HG03558 (cell line): ENCODE results near the gene MAML3.

Experiments
- ATAC-seq: cut with Tn5 transposase; IDR thresholded peaks from one replicate; pipeline ENCODE4 v1.9.1; 2021; ENCODE audit warnings: moderate number of reproducible peaks; ENCODE audit not compliant: unreplicated experiment; ENCODE audit errors: extremely low read depth

Gene MAML3

DNA sequence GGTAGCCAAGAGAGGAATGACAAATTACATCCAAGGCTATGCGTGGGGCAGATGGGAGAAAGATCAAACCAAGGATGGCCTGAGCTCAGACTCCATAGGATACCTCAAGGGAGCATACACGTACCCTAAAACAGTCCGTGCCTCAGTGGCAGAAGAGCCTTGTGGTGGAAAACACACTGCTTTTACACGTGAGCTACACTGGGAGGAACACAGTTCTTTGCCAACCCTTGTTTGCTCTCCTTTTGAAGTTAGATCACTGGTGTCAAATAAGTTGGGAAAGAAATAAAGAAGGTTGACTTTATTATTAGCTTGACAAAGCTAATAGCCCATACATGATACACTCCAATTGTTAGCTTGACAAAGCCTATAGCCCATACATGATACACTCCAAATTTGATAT lies 346.5 kb downstream of the MAML3 start:
- ATAC-seq = no peak

- ATAC-seq = no peak
Measured at GRCh38 chr4:139806929-139807328, 347.1 kb downstream of the MAML3 start.

- ATAC-seq = no peak
Measured at GRCh38 chr4:139802931-139803330, 351.1 kb downstream of the MAML3 start.

DNA sequence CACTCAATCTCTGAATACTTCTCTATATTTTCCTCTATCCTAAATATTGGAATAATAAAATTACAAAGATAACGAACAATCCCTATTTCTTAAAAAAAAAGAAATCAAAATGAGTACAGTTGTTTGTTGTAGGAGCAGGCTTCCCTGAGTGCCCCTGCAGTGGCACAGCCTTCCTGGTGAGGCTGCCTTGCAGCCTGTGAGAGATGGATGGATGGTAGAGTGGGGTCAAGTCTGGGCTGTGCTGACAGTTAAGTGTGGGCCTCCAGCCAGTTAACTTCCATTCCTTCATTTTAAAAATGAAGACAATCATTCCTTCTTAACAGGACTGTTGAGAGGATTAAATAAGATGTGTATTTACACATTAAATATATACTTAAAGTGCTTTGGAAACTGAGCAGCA lies 351.5 kb downstream of the MAML3 start:
- ATAC-seq = no peak

DNA sequence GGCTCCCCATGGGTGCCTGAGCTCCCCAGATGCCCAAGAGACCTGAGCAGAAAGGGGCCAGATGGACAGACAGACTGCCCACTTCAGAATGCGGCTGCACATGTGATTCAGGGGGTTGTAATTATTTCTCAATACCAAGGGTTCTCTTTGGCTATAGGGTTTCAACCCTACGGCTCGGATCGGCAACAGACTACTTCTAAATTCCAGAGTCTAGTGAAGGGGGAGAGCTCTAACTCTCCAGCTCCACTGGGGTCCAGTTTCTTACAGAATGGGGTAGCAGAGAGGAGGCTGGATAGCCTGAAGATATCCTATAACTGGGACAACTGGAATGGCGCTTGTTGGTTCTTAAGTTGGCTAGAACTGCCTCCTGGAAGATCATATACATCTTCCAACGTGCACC lies 352.1 kb downstream of the MAML3 start:
- no peak for ATAC-seq

GRCh38 chr4:139800082-139800481 lies 353.9 kb downstream of the MAML3 start:
- no peak for ATAC-seq

- no peak for ATAC-seq
Measured at GRCh38 chr4:139799615-139800014, 354.4 kb downstream of the MAML3 start.

GRCh38 chr4:139798456-139798855 lies 355.5 kb downstream of the MAML3 start:
- no peak for ATAC-seq

DNA sequence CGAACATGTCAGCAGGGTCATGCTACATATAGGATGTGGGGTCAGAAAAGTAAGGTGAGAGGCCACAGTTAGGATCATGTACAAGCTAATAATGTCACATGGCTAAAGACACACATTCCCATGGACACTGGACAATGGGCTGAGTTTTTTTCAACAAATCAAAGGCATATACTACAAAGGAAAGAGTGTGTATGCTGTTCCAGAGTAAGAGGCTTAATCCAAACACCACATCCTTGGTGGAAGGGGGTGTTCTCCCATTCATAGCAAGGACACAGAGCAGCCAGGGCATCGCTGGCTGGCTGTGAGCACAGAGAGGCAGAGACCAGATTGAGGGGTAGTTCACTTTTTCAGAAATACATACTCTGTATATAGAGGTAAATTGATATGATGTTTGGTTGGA lies 356.7 kb downstream of the MAML3 start:
- no peak for ATAC-seq

GRCh38 chr4:139795527-139796314 lies 358.3 kb downstream of the MAML3 start:
- ATAC-seq = no peak

DNA sequence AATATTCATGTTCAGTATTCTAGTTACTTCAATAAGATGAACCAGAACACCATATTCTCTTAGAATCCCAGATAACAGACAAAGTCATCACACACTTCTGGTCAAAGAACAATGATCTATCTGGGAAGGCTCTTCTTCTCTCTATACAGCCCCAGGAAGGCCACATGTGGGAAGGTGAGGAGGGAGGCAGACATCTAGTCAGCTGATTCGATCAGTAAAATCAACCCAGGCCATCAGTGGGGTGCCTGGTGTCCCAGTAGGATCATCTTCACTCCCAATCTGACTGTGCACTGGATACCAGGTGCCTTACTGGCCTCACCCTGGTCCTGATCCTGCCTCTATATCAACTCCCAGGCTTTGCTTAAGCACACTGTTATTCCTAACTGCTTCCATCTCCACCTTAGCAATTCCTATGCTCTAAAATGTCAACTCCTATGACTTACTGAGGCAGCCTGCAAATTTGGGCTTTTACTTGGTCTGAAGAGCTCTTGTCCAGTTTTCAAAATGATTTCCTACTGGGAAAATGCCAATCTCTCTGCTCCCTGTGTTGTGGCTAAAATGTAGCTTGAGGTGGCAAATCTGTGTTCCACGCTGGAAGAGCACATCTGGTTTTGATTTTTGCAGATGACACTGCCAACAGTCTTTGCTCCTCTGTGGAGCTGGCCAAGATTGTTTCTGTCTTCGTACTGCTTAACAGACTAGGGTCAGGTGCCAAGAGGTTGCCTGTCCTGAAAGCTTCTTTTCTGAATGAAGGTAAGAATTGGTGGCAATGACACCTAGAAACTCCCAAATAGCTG lies 359.6 kb downstream of the MAML3 start:
- ATAC-seq = no peak

DNA sequence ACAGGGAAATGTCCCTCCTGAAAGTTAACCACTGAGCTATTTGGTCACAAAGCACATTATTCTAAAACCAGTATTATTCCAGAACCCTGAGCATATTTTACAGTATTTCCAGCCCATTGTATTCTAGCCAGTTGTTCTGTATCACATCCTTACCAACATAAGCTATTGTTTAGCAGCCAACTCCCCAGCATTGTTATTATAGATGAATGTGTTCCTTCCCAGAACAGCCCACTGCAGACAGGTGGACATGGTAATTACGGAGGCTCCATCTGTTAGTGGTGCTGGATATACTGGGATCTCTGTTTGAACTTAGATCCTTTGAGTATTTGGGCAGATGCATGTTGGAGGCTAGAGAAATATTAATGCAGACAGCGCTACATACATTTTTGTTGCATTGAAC lies 362.3 kb downstream of the MAML3 start:
- no peak for ATAC-seq

GRCh38 chr4:139790291-139790690 lies 363.7 kb downstream of the MAML3 start:
- ATAC-seq = no peak

DNA sequence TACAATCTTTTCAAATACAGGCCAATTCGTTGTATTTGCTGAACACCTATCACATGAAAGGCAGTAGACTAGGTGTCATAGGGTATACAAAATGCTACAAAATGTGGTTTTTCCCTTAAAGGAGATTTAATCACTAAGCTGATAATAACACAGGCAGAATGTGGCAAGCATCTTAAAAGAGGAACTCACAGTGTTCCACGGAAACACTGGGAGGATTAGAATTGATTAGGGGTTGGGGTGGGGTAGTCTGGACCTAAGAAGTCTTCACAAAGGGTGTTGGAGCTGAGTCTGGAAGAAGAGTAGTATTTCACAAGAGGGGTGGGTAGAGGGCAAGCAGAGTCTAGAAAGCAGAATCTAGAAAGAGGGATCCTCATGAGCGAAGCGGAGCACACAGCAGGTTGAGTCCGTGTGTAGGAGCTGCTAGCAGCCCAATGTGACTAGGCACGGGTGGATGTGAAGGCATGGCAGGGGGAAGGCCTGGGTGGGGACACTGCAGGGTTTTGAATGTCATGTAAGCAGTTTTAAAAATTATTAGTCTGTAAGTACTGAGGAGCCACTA lies 364.8 kb downstream of the MAML3 start:
- no peak for ATAC-seq

GRCh38 chr4:139786494-139787354 lies 367.3 kb downstream of the MAML3 start:
- ATAC-seq = no peak

DNA sequence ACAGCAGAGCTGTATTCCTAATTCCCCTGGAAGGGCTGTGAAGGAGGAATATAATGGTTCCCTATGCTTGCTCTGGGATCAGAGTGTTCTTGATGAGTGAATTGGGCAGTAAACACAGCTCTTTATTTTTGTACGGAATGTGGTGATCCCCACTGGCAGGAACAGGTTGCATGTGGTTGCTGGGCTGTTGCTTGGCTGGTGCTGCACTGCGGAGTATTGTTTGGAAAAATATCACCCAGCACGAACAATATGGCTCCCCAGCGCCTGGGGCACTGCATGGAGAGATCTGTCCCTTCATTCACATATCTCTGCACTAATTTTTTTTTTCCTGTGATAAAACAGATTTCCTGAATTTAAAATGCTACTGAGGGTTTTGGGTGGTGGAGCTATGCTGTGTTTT lies 368.6 kb downstream of the MAML3 start:
- no peak for ATAC-seq

DNA sequence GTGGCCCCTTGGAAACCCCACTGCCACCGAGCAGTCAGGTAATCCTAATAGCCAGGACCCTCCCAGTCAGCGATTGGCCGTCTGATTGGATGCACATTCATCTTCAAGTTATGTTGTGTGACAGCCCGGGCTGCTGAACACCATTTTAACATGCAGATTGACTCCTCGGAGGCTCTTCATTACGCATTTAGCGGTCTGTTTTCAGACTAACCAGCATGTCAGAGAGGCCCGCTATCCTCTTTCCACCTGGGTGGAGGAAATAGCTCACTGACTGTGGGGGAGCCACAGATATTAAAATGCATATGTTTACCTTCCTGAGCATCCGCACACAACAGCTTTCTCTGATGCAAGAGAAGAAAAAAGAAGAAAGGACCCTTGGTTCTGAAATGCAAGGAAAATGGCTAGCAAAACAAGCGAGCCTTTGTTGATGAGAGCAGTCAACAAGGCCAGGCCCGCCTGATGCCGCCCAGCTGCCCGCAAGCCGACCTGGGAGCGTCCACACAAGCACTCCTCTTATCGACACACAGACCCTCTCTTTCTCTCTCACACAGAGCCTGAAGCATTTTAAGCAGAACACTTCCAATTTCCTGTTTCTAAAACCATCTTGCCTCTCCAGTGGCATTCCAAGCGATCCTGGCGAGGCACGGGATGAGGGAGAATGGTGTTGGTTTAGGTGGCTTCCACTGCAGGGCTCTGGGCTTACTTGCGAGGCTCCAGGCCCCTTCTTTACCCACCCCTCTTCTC lies 370.1 kb downstream of the MAML3 start:
- ATAC-seq = no peak

GRCh38 chr4:139782926-139783522 lies 371.0 kb downstream of the MAML3 start:
- no peak for ATAC-seq

- no peak for ATAC-seq
Measured at GRCh38 chr4:139781066-139781465, 372.9 kb downstream of the MAML3 start.
